Subcutaneous abdominal adipose tissue (tissue), 5 donors: ENCODE results near the gene CTSW.

Experiments used
- H3K27ac ChIP-seq: one replicate; pipeline ENCODE4 v1.7.0; 2013; ENCODE audit warnings: low read depth, mild to moderate bottlenecking, inconsistent platforms, low read length, moderate library complexity
- H3K27me3 ChIP-seq, 5 donors: one replicate each; pipeline ENCODE4 v1.7.0; 2013; ENCODE audit warnings: low read length in 5 of 5, inconsistent platforms in 1 of 5; ENCODE audit not compliant: control insufficient read depth in 5 of 5, insufficient read depth in 4 of 5
- H3K36me3 ChIP-seq, 5 donors: one replicate each; pipeline ENCODE4 v1.7.0; 2013; ENCODE audit warnings: low read length in 5 of 5; ENCODE audit not compliant: control insufficient read depth in 5 of 5, insufficient read depth in 5 of 5
- H3K4me1 ChIP-seq, 5 donors: one replicate each; pipeline ENCODE4 v1.7.0; 2013; ENCODE audit warnings: low read length in 5 of 5, mild to moderate bottlenecking in 3 of 5, moderate library complexity in 1 of 5; ENCODE audit not compliant: control insufficient read depth in 5 of 5, insufficient read depth in 5 of 5
- H3K4me3 ChIP-seq, 5 donors: one replicate each; pipeline ENCODE4 v1.7.0; 2013; ENCODE audit warnings: low read length in 5 of 5, low read depth in 1 of 5
- H3K9ac ChIP-seq, 5 donors: one replicate each; pipeline ENCODE4 v1.7.0; 2013; ENCODE audit warnings: low read length in 5 of 5, mild to moderate bottlenecking in 4 of 5, moderate library complexity in 3 of 5
- H3K9me3 ChIP-seq, 5 donors: one replicate each; pipeline ENCODE4 v1.7.0; 2013; ENCODE audit warnings: low read length in 5 of 5; ENCODE audit not compliant: control insufficient read depth in 5 of 5
- donor health status: healthy.
- donor health status: healthy.
- donor health status: healthy.
- donor health status: healthy.
- donor health status: healthy.

Gene CTSW

DNA sequence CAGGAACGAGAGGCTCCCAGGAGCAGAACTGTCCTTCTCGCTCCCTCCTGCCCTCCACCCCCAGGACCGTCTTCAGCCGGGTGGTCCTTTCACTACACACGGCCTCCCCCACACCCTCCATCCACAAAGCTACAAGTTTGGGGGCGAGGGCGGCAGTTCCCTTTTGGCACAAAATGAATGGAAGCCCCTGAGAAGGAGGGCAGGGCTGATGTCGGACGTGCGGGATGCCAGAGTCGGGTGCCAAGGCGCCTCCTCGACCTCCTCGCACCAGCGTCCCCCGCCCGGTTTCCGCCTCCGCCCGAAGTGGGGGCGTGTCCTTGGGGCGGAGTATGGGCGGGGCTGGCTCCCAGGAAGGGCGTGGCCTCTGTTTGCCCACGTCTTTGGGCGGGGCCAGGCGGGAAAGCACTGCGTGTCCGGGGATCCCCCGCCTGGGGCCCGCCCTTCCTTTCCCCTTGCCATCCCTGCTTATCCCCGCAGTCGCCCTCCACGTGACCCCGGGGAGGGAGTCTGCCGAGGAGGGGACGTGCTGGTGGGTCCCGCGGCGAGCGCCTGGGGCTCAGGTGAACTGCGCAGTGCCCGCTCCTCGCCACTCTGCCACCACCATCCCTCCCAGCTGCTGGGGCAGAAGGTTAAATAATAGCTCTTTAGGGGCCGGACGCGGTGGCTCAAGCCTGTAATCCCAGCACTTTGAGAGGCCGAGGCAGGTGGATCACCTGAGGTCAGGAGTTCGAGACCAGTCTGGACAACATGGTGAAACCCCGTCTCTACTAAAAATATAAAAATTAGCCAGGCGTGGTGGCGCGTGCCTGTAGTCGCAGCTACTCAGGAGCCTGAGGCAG lies 6.1 kb upstream of the CTSW start:
- peak overlapping the region; percentile 62 for H3K27ac ChIP-seq
- peak overlapping the region in 4 of 5 donors; percentile 61 to 82 (median 74) for H3K9ac ChIP-seq
- no peaks in the 10 kb centered on the region for H3K27me3 ChIP-seq
- H3K36me3 ChIP-seq, result peaks cover 0 to 15% (median 9%) of the 10 kb centered on the region in 5 donors
- H3K4me1 ChIP-seq, result peaks cover 8 to 40% (median 34%) of the 10 kb centered on the region in 5 donors
- no peaks in the 10 kb centered on the region for H3K9me3 ChIP-seq
- H3K4me3 ChIP-seq, result peak overlapping the region; percentile 70 to 85 (median 76)

- no peaks in the 10 kb centered on the region for H3K27me3 ChIP-seq
- H3K27ac ChIP-seq, result no peak overlapping the region
- H3K36me3 ChIP-seq, result peaks cover 0 to 27% (median 24%) of the 10 kb centered on the region in 5 donors
- no peak overlapping the region for H3K9ac ChIP-seq
- no peak overlapping the region for H3K4me3 ChIP-seq
- H3K4me1 ChIP-seq, result peaks cover 0 to 4% (median 0%) of the 10 kb centered on the region in 5 donors
- H3K9me3 ChIP-seq, result no peaks in the 10 kb centered on the region
These were observed 390 bp downstream of the CTSW start for GRCh38 chr11:65880027-65880426.

DNA sequence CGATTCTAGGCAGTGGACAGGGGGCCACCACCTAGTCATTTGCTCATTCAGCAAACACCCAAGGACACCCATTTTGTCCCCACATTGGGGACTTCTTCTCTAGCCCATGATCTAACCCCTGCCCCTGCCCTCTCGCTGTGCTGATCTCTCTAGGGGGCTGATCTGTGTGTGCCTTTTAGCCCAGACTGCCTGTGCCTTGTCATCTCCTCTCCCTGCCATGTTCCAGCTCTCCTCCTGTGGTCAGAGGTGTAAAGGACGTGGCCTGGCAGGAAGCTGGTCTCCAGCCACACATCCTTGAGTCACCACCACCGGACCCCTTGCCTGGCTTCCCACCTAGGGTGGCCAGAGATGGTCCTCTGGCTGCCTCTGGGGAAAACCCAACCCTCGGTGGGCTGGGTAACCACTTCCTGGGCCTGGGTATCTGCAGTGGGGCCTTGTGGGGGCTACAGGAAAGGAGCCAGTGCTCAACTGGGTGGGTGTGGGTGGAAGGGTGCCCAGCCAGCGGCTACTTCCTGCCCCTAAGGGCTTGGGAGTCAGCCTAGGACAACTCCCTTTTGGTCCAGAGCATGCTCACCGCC lies 1.3 kb downstream of the CTSW start:
- H3K36me3 ChIP-seq, result peaks cover 0 to 36% (median 26%) of the 10 kb centered on the region in 5 donors
- peak overlapping the region in 1 of 5 donors; percentile 23 for H3K9ac ChIP-seq
- no peak overlapping the region for H3K27ac ChIP-seq

GRCh38 chr11:65882120-65883057 lies 2.8 kb downstream of the CTSW start:
- Histone ChIP-seq H3K9me3 (no peaks in the 10 kb centered on the region), H3K4me1 (peaks cover 0 to 6% (median 3%) of the 10 kb centered on the region in 5 donors), H3K4me3 (no peak overlapping the region), H3K36me3 (peaks cover 5 to 44% (median 34%) of the 10 kb centered on the region in 5 donors), H3K27me3 (no peaks in the 10 kb centered on the region), H3K9ac (no peak overlapping the region), H3K27ac (no peak overlapping the region)

More for the DNA sequence above, 1.3 kb downstream of the CTSW start:
- H3K4me1 ChIP-seq, result peaks cover 0 to 4% (median 0%) of the 10 kb centered on the region in 5 donors
- H3K27me3 ChIP-seq, result no peaks in the 10 kb centered on the region
- H3K9me3 ChIP-seq, result no peaks in the 10 kb centered on the region
- no peak overlapping the region for H3K4me3 ChIP-seq

- Histone ChIP-seq H3K9me3 (no peaks in the 10 kb centered on the region), H3K36me3 (peaks cover 5 to 44% (median 34%) of the 10 kb centered on the region in 5 donors), H3K4me3 (no peak overlapping the region), H3K27ac (no peak overlapping the region), H3K9ac (no peak overlapping the region), H3K27me3 (no peaks in the 10 kb centered on the region), H3K4me1 (peaks cover 0 to 14% (median 11%) of the 10 kb centered on the region in 5 donors)
These were observed 3.6 kb downstream of the CTSW start for GRCh38 chr11:65883058-65883761.

DNA sequence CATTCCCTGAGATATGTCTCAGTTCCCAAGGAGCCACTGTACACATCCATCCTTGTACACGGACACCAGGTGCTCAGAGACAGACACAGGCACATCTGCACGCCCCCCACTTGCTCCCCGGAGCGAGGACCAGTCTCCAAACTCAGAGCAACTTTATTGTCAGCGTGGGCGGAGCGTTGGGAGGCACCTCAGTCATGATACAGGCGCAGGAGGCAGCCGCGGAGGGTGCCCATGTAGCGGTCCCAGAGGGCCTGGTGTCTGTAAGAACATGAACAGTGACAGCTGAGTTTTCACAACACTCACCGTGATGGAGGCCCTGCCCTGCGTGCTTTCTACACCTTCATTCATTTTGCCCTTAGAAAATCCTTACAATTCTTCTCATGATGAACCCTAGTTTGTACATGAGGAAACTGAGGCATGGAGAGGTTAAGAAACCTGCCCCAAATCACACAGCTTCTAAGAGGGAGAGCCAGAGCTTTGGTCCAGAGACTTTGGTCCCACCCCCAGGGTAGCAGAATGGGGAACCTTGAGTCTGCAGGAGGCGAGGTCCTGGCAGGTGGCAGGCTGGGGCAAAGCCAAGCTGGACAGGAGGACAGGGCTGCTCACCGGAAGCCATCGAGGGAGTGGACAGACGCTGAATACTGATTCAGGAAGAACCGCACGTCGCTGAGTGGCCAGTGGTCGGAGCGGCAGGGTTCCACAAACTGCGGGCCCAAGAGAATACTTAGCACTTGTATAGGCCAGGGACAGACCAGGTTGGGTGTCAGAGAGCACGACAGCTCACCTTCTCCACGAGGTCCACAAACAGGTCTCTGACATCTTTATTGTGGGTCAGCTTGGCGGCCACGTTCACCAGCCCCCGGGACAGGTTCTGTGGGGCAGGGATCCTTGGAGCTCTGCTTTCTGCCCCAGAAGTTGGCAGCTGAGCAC lies 4.4 kb downstream of the CTSW start:
- no peak overlapping the region for H3K27ac ChIP-seq
- H3K4me1 ChIP-seq, result peaks cover 0 to 19% (median 17%) of the 10 kb centered on the region in 5 donors
- H3K9me3 ChIP-seq, result no peaks in the 10 kb centered on the region
- H3K27me3 ChIP-seq, result no peaks in the 10 kb centered on the region
- H3K9ac ChIP-seq, result no peak overlapping the region
- H3K36me3 ChIP-seq, result peaks cover 5 to 44% (median 34%) of the 10 kb centered on the region in 5 donors
- no peak overlapping the region for H3K4me3 ChIP-seq

DNA sequence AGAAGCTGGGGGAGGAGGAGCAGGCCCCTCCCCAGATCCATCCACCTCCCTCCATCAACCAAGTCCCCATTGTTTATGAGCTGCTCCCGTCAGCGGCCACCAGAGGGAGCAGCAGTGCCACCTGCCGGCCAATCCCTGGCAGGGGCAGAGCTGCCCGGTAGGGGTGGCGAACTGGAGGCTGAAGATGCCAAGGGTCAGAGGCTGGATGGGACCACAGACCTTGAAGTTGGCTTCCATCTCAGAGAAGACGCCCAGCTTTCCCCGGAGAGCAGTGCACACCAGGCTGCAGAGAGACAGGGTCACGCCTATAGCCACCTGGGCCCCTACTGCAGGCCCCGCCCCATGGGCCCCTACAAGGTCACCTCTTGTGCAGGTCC lies 5.1 kb downstream of the CTSW start:
- H3K4me1 ChIP-seq, result peaks cover 2 to 26% (median 23%) of the 10 kb centered on the region in 5 donors
- H3K27ac ChIP-seq, result no peak overlapping the region
- H3K9ac ChIP-seq, result peak overlapping the region in 1 of 5 donors; percentile 20
- H3K4me3 ChIP-seq, result no peak overlapping the region
- peaks cover 5 to 44% (median 34%) of the 10 kb centered on the region in 5 donors for H3K36me3 ChIP-seq
- no peaks in the 10 kb centered on the region for H3K9me3 ChIP-seq
- H3K27me3 ChIP-seq, result no peaks in the 10 kb centered on the region

DNA sequence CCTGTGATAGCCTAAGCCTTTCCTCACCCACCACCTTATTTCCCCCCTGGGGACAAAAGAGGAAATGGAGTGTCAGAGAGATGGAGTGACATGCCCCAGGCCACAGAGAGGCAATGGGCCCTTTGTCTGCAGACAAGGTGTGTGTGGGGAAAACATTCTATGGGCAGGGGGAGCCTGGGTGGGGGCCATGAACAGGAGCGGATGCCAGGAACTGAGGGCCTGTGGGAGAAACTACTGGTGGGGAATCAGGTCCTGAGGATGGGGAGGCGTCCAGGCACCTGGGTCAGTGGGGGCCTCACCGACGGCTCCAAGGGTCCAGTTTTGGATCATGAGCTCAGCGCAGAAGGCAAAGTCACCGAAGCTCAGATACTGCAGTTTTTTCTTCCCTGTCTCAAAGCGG lies 5.6 kb downstream of the CTSW start:
- Histone ChIP-seq H3K27me3 (no peaks in the 10 kb centered on the region), H3K9ac (no peak overlapping the region), H3K4me1 (peaks cover 4 to 31% (median 28%) of the 10 kb centered on the region in 5 donors), H3K9me3 (no peaks in the 10 kb centered on the region), H3K36me3 (peaks cover 5 to 44% (median 34%) of the 10 kb centered on the region in 5 donors), H3K4me3 (no peak overlapping the region), H3K27ac (no peak overlapping the region)
